ENCODE measurements around the gene LGR4.
"Not testable (repeated sequence)": the region's sequence is repeated elsewhere in the genome, so short reads cannot be mapped to it uniquely, and the experiment has no call there.

GRCh38 chr11:27321340-27321739, 151.2 kb downstream of the LGR4 start:
- TF ChIP-seq EZH2 (IDR thresholded peaks at IDR 0.05; ENCODE audit: insufficient read depth, poor library complexity, severe bottlenecking); EZH2phosphoT487 (IDR thresholded peaks at IDR 0.05; ENCODE audit: insufficient read depth, low read depth): not testable (repeated sequence)
